Measurements from ENCODE around the gene SLC5A10. TPM values are rescaled to one million over a fixed set of nuclear protein-coding genes. Genes with fewer than 3 reads are reported as not detected.

Gene SLC5A10
- polyA plus RNA-seq, 1 donor (not counting 4 experiments of a cell fraction or from before 2014, with no cell fraction given), result not detected

- no peak for DNase-seq (ENCODE audit: low read depth, low spot score)
- dilution Hi-C loops (cut with MboI; ENCODE audit: extremely low pct_ligation_motif_present, low sequenced_read_pairs), result no loop called here
- no peak overlapping the region for H3K4me2 ChIP-seq (ENCODE audit: control insufficient read depth, extremely low read depth, insufficient read depth, low read depth, low read length)
- H4K20me1 ChIP-seq (ENCODE audit: control insufficient read depth, extremely low read depth, insufficient read depth, low read length), result no peaks in the 10 kb centered on the region
- no peak for TF ChIP-seq CTCF (optimal IDR thresholded peaks at IDR 0.05 in 1 of 3, IDR thresholded peaks at IDR 0.05 in 1 of 3, conservative IDR thresholded peaks at IDR 0.05 in 1 of 3; ENCODE audit: extremely low read depth in 1 of 3, insufficient read depth in 2 of 3, low read length in 3 of 3)
- TF ChIP-seq EZH2 (IDR thresholded peaks at IDR 0.05; ENCODE audit: low read length), result no peak
- H3K9me1 ChIP-seq (ENCODE audit: control insufficient read depth, extremely low read depth, insufficient read depth, low read length), result no peaks in the 10 kb centered on the region
- H3K36me3 ChIP-seq (ENCODE audit: control insufficient read depth in 2 of 2, extremely low read depth in 1 of 2, insufficient read depth in 2 of 2, low read length in 2 of 2), result no peaks in the 10 kb centered on the region
- peaks cover 40% of the 10 kb centered on the region for H3K4me1 ChIP-seq (ENCODE audit: control insufficient read depth, extremely low read depth, insufficient read depth, low read length)
- no peak overlapping the region for H3K9ac ChIP-seq (ENCODE audit: control insufficient read depth, extremely low read depth, insufficient read depth, low read length)
- H3K9me3 ChIP-seq (ENCODE audit: control insufficient read depth, low read depth, low read length), result no peaks in the 10 kb centered on the region
- no peak overlapping the region for H3K27ac ChIP-seq (ENCODE audit: control insufficient read depth, insufficient read depth, low read length)
- H3K79me2 ChIP-seq (ENCODE audit: control insufficient read depth, insufficient read depth, low read length), result no peaks in the 10 kb centered on the region
- H2AFZ ChIP-seq (ENCODE audit: control insufficient read depth, low read length), result no peak overlapping the region
- H3K27me3 ChIP-seq (ENCODE audit: control insufficient read depth, extremely low read depth, insufficient read depth, low read length), result no peaks in the 10 kb centered on the region
- no peak for FAIRE-seq
- H3K4me3 ChIP-seq (ENCODE audit: control insufficient read depth in 2 of 3, extremely low read depth in 1 of 3, insufficient read depth in 2 of 3, low read depth in 1 of 3, low read length in 3 of 3), result no peak overlapping the region
Observed at GRCh38 chr17:19015428-19015827, 63.5 kb downstream of the SLC5A10 start.

- no peak for TF ChIP-seq EZH2 (IDR thresholded peaks at IDR 0.05; ENCODE audit: low read length)
- no peak for TF ChIP-seq CTCF (optimal IDR thresholded peaks at IDR 0.05 in 1 of 3, IDR thresholded peaks at IDR 0.05 in 1 of 3, conservative IDR thresholded peaks at IDR 0.05 in 1 of 3; ENCODE audit: extremely low read depth in 1 of 3, insufficient read depth in 2 of 3, low read length in 3 of 3)
- dilution Hi-C loops (cut with MboI; ENCODE audit: extremely low pct_ligation_motif_present, low sequenced_read_pairs), result no loop called here
- DNase-seq (ENCODE audit: low read depth, low spot score) (no peak), FAIRE-seq (peak; percentile 76)
- peak overlapping the region; percentile 9 for H3K4me2 ChIP-seq (ENCODE audit: control insufficient read depth, extremely low read depth, insufficient read depth, low read depth, low read length)
- H3K4me3 ChIP-seq (ENCODE audit: control insufficient read depth in 2 of 3, extremely low read depth in 1 of 3, insufficient read depth in 2 of 3, low read depth in 1 of 3, low read length in 3 of 3), result no peak overlapping the region
- H3K4me1 ChIP-seq (ENCODE audit: control insufficient read depth, extremely low read depth, insufficient read depth, low read length), result peaks cover 35% of the 10 kb centered on the region
- peak overlapping the region; percentile 8 for H3K9ac ChIP-seq (ENCODE audit: control insufficient read depth, extremely low read depth, insufficient read depth, low read length)
- H3K9me3 ChIP-seq (ENCODE audit: control insufficient read depth, low read depth, low read length), result no peaks in the 10 kb centered on the region
- no peaks in the 10 kb centered on the region for H3K79me2 ChIP-seq (ENCODE audit: control insufficient read depth, insufficient read depth, low read length)
- H4K20me1 ChIP-seq (ENCODE audit: control insufficient read depth, extremely low read depth, insufficient read depth, low read length), result no peaks in the 10 kb centered on the region
- no peaks in the 10 kb centered on the region for H3K36me3 ChIP-seq (ENCODE audit: control insufficient read depth in 2 of 2, extremely low read depth in 1 of 2, insufficient read depth in 2 of 2, low read length in 2 of 2)
- peak overlapping the region; percentile 13 for H3K27ac ChIP-seq (ENCODE audit: control insufficient read depth, insufficient read depth, low read length)
- H3K27me3 ChIP-seq (ENCODE audit: control insufficient read depth, extremely low read depth, insufficient read depth, low read length), result no peaks in the 10 kb centered on the region
- no peak overlapping the region for H2AFZ ChIP-seq (ENCODE audit: control insufficient read depth, low read length)
- H3K9me1 ChIP-seq (ENCODE audit: control insufficient read depth, extremely low read depth, insufficient read depth, low read length), result no peaks in the 10 kb centered on the region
Observed at GRCh38 chr17:19016297-19016696, 64.3 kb downstream of the SLC5A10 start.

Data from keratinocyte (primary cell).